ENCODE data around the gene CDYL. TPM values are rescaled to one million over a fixed set of nuclear protein-coding genes. Genes with fewer than 3 reads are reported as not detected.

CDYL gene
- polyA plus RNA-seq, 12 donors: 16.9 to 30.6 (median 21.3) TPM; not detected in 1

GRCh38 chr6:4879741-4880275 is 103.6 kb downstream of the CDYL start:
- DNase-seq: no peak

- no peak for DNase-seq
Observed at GRCh38 chr6:4880363-4880762, 104.2 kb downstream of the CDYL start.

GRCh38 chr6:4883298-4883697 is 107.1 kb downstream of the CDYL start:
- no peak for DNase-seq

- DNase-seq: no peak
Observed at GRCh38 chr6:4884646-4885340, 108.6 kb downstream of the CDYL start.

- DNase-seq: no peak
Observed at GRCh38 chr6:4885341-4885933, 109.2 kb downstream of the CDYL start.

GRCh38 chr6:4888841-4889240 is 112.6 kb downstream of the CDYL start:
- DNase-seq: no peak

- no peak for DNase-seq
Observed at GRCh38 chr6:4889701-4890100, 113.5 kb downstream of the CDYL start.

- no peak for DNase-seq
Observed at GRCh38 chr6:4890191-4890590, 114.0 kb downstream of the CDYL start.

- no peak for DNase-seq
Observed at GRCh38 chr6:4890627-4891026, 114.4 kb downstream of the CDYL start.

- DNase-seq: no peak
Observed at GRCh38 chr6:4891141-4891540, 114.9 kb downstream of the CDYL start.

- DNase-seq: no peak
Observed at GRCh38 chr6:4892785-4893485, 116.7 kb downstream of the CDYL start.

- DNase-seq: no peak
Observed at GRCh38 chr6:4894049-4894448, 117.8 kb downstream of the CDYL start.

GRCh38 chr6:4895971-4896370 is 119.8 kb downstream of the CDYL start:
- no peak for DNase-seq

GRCh38 chr6:4896401-4896800 is 120.2 kb downstream of the CDYL start:
- DNase-seq: no peak

GRCh38 chr6:4899249-4900034 is 123.2 kb downstream of the CDYL start:
- DNase-seq: no peak

GRCh38 chr6:4901386-4902061 is 125.3 kb downstream of the CDYL start:
- DNase-seq: no peak

GRCh38 chr6:4902363-4902762 is 126.2 kb downstream of the CDYL start:
- no peak for DNase-seq

- no peak for DNase-seq
Observed at GRCh38 chr6:4903121-4903520, 126.9 kb downstream of the CDYL start.

GRCh38 chr6:4903751-4904370 is 127.7 kb downstream of the CDYL start:
- no peak for DNase-seq

GRCh38 chr6:4904461-4905025 is 128.3 kb downstream of the CDYL start:
- no peak for DNase-seq

GRCh38 chr6:4905826-4906225 is 129.6 kb downstream of the CDYL start:
- no peak for DNase-seq
